ENCODE results near the gene ACP6. TPM values are rescaled to one million over a fixed set of nuclear protein-coding genes. Genes with fewer than 3 reads are reported as not detected.

ACP6 gene
- total RNA-seq, 1 experiment from 2014 or later = 116 TPM

Other genes with a start within 250 kb of the ACP6 start
- 24.4 and 25.5 TPM in 2 replicates for gene BCL9, start 129.0 kb downstream of the ACP6 start, total RNA-seq (2022)
- gene GJA5, start 90.1 kb upstream of the ACP6 start, total RNA-seq (2022) = not detected in 2 replicates
- gene GJA8, start 232.3 kb upstream of the ACP6 start, total RNA-seq (2022) = not detected in 2 replicates